Endothelial cell of umbilical vein (primary cell): ENCODE data around the gene QARS1. TPM values are rescaled to one million over a fixed set of nuclear protein-coding genes. Genes with fewer than 3 reads are reported as not detected.

Experiments
- BruUV-seq: library from RNA; stranded (reverse); fragments of 400-500 nt; replicated peaks from 2 replicates; lab custom pipeline; 2021; lab: Mats Ljungman, UMichigan
- CTCF ChIA-PET: fragments of 300-600, 350-600 bp; sonication (Branson Sonifier 250); formaldehyde crosslinking; loops from one replicate; lab custom pipeline; 2021; ENCODE audit warnings: antibody characterized with exemption, inconsistent platforms; lab: Charles Lee
- POLR2A ChIA-PET: fragments of 300-600, 350-600 bp; sonication (Branson Sonifier 250); formaldehyde crosslinking; loops from one replicate; lab custom pipeline; 2021; ENCODE audit warnings: antibody characterized with exemption, inconsistent platforms; lab: Charles Lee
- DNase-seq: peaks from one replicate; pipeline ENCODE4 v3.0.0-alpha.2; 2011; ENCODE audit warnings: low read depth, low spot score
- FAIRE-seq: peaks from 2 replicates; lab custom pipeline; 2011; peaks lifted over from hg19 to GRCh38; lab: Jason Lieb, UNC
- H2AFZ ChIP-seq: 2 replicates; pipeline ENCODE4 v1.6.0; 2012; ENCODE audit warnings: low read depth, low read length, control low read depth, inconsistent platforms
- H3K27ac ChIP-seq: 2 replicates; pipeline ENCODE4 v1.5.1; 2011; ENCODE audit warnings: low read depth, mild to moderate bottlenecking, control low read depth, low read length, moderate library complexity; ENCODE audit not compliant: insufficient read depth
- H3K27me3 ChIP-seq, 2 experiments: 2 replicates each; pipeline versions ENCODE4 v1.6.0 to v1.6.1; 2011; ENCODE audit warnings: low read length in 2 of 2, mixed read lengths in 1 of 2; ENCODE audit not compliant: control insufficient read depth in 2 of 2, insufficient read depth in 2 of 2
- H3K36me3 ChIP-seq, 2 experiments: 2 replicates in 1 of 2; 3 replicates in 1 of 2; pipeline ENCODE4 v1.5.1; 2011; ENCODE audit warnings: low read length in 2 of 2, mild to moderate bottlenecking in 1 of 2, moderate library complexity in 1 of 2; ENCODE audit not compliant: control insufficient read depth in 2 of 2, insufficient read depth in 2 of 2; ENCODE audit errors: extremely low read depth in 1 of 2
- H3K4me1 ChIP-seq: 3 replicates; pipeline ENCODE4 v1.5.1; 2011; ENCODE audit warnings: mild to moderate bottlenecking, low read length; ENCODE audit not compliant: control insufficient read depth, insufficient read depth; ENCODE audit errors: extremely low read depth
- H3K4me2 ChIP-seq: 2 replicates; pipeline ENCODE4 v1.6.1; 2011; ENCODE audit warnings: low read length, control low read depth, mixed read lengths; ENCODE audit not compliant: insufficient read depth
- H3K4me3 ChIP-seq, 3 experiments: fragments of 200-600 bp in 1 of 3; sonication (generic), shearing (Covaris generic) in 1 of 3; replicated peaks in 1 of 3; 2 replicates each; pipeline ENCODE4 v1.5.1; 2011 to 2016; ENCODE audit warnings: control low read depth in 3 of 3, low read length in 3 of 3, mild to moderate bottlenecking in 2 of 3, inconsistent platforms in 1 of 3, low read depth in 1 of 3, moderate library complexity in 1 of 3; ENCODE audit not compliant: insufficient read depth in 1 of 3
- H3K79me2 ChIP-seq: 2 replicates; pipeline ENCODE4 v1.6.0; 2012; ENCODE audit warnings: low read length, inconsistent platforms; ENCODE audit not compliant: control insufficient read depth, insufficient read depth
- H3K9ac ChIP-seq: replicated peaks from 2 replicates; pipeline ENCODE3; 2011; ENCODE audit warnings: low read length, control low read depth; ENCODE audit not compliant: insufficient read depth; ENCODE audit errors: extremely low read depth
- H3K9me1 ChIP-seq: replicated peaks from 3 replicates; pipeline ENCODE4 v1.6.0; 2011; ENCODE audit warnings: mild to moderate bottlenecking, low read length; ENCODE audit not compliant: control insufficient read depth, insufficient read depth; ENCODE audit errors: extremely low read depth
- H3K9me3 ChIP-seq: replicated peaks from 2 replicates; pipeline ENCODE4 v1.5.1; 2012; ENCODE audit warnings: low read length, inconsistent platforms; ENCODE audit not compliant: control insufficient read depth, insufficient read depth
- H4K20me1 ChIP-seq: replicated peaks from 2 replicates; pipeline ENCODE3; 2011; ENCODE audit warnings: mild to moderate bottlenecking, low read length; ENCODE audit not compliant: control insufficient read depth, insufficient read depth; ENCODE audit errors: extremely low read depth
- EZH2 ChIP-seq: IDR thresholded peaks from 2 replicates; pipeline ENCODE4 v1.6.1; 2012; ENCODE audit warnings: borderline replicate concordance, low read depth, mild to moderate bottlenecking, moderate library complexity, low read length, inconsistent platforms; ENCODE audit not compliant: severe bottlenecking
- FOS ChIP-seq: IDR thresholded peaks from 2 replicates; pipeline ENCODE4 v1.6.1; 2011; ENCODE audit warnings: mild to moderate bottlenecking, low read length, moderate library complexity, borderline replicate concordance; ENCODE audit not compliant: insufficient read depth
- GATA2 ChIP-seq: IDR thresholded peaks from 2 replicates; pipeline ENCODE4 v1.7.0; 2011; ENCODE audit warnings: low read depth, mild to moderate bottlenecking, moderate library complexity, mixed read lengths, low read length; ENCODE audit not compliant: insufficient read length, insufficient read depth
- JUN ChIP-seq: IDR thresholded peaks from 2 replicates; pipeline ENCODE4 v1.6.1; 2011; ENCODE audit warnings: borderline replicate concordance, low read depth; ENCODE audit not compliant: insufficient read length, insufficient read depth
- MYC ChIP-seq: IDR thresholded peaks from one replicate; pipeline ENCODE4 v1.6.1; 2011; ENCODE audit warnings: mild to moderate bottlenecking, low read depth, low read length
- POLR2A ChIP-seq: IDR thresholded peaks from 2 replicates; pipeline ENCODE4 v1.6.1; 2012; ENCODE audit warnings: low read depth, mild to moderate bottlenecking, control low read depth, low read length
- POLR2AphosphoS5 ChIP-seq: IDR thresholded peaks from 2 replicates; pipeline ENCODE4 v1.6.1; 2012; ENCODE audit warnings: low read depth, mild to moderate bottlenecking, control low read depth, low read length, moderate library complexity; ENCODE audit not compliant: insufficient read depth
- dilution Hi-C: fragments of 300-500 bp; cut with MboI; formaldehyde crosslinking; loops from one replicate; pipeline ENCODE4 v1.15.0; 2019; ENCODE audit warnings: low sequenced_read_pairs; ENCODE audit not compliant: extremely low pct_ligation_motif_present
- intact Hi-C: fragments of 100-400 bp; cut with micrococcal nuclease; formaldehyde crosslinking; loops from one replicate; pipeline ENCODE4 v1.10.0; 2022
- polyA plus RNA-seq, 4 experiments: library from polyadenylated mRNA; depleted of rRNA in 3 of 4; stranded (reverse) in 3 of 4; unstranded in 1 of 4; fragments of >200 nt; gene quantifications; 2 replicates each; pipeline versions ENCODE4 v1.2.1 to v1.2.3, GENCODE V29; 2011 to 2012; ENCODE audit warnings: missing spikeins in 1 of 4
- total RNA-seq: library from RNA; stranded (reverse); gene quantifications from 2 replicates; pipeline ENCODE4 v1.2.3, GENCODE V29; 2021
- TF ChIP-seq, protein P1 (sequence below): IDR thresholded peaks from 2 replicates; pipeline ENCODE4 v1.6.1; 2011; ENCODE audit not compliant: insufficient read depth, insufficient read length
- TF ChIP-seq, protein P2 (sequence below), 2 donors: IDR thresholded peaks; 1 replicate in 1 of 2; 2 replicates in 1 of 2; pipeline ENCODE4 v1.5.1; 2011; ENCODE audit warnings: low read length in 2 of 2, mild to moderate bottlenecking in 2 of 2, moderate library complexity in 2 of 2, control low read depth in 1 of 2, inconsistent platforms in 1 of 2, low read depth in 1 of 2; ENCODE audit not compliant: insufficient read depth in 1 of 2; ENCODE audit errors: extremely low read depth in 1 of 2

QARS1 gene
- total and polyA plus RNA-seq, 2 donors (not counting 3 experiments of a cell fraction or from before 2014, with no cell fraction given): 285 to 477 TPM

DNA sequence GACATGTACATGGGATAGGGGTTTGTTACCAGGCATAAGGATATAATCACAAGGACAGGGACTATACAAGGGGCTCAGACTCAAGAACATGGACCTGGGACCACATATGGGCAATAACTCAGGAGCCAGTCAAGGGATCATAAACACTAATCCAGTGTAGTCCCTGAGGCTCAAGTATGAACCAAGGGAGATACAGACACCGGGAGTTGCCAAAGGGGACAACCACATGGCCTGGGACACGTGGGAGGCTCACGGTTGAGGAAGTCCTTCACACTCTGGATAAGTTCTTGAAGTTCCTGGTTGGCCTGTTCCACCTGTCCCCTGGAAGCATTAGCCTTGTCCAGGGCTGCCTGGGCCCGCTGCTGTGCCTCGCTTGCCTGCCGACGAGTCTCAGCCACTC, 17.9 kb upstream of the QARS1 start:
- DNase-seq (no peak), FAIRE-seq (no peak)
- TF ChIP-seq POLR2A (no peak), JUN (no peak)
- BruUV-seq: no TSS peak
- dilution Hi-C loops: no loop called here
- H3K4me2 ChIP-seq: no peak overlapping the region
- H3K27me3 ChIP-seq: no peaks in the 10 kb centered on the region
- no peaks in the 10 kb centered on the region for H3K9me1 ChIP-seq
- CTCF ChIA-PET: interaction anchor here (1.1 kb wide), 2 partner anchors 10 to 327 kb away, joined by 3 read pairs; partner anchors contain the start of gene LAMB2
- intact Hi-C loops: no loop called here
- H2AFZ ChIP-seq: no peak overlapping the region
- no peak overlapping the region for H3K4me3 ChIP-seq
- H3K79me2 ChIP-seq: peaks cover 14% of the 10 kb centered on the region
- H3K9ac ChIP-seq: no peak overlapping the region
- no peaks in the 10 kb centered on the region for H4K20me1 ChIP-seq
- POLR2A ChIA-PET: no interaction called here
- H3K36me3 ChIP-seq: peaks cover 7 to 59% of the 10 kb centered on the region in 2 experiments
- peaks cover 12% of the 10 kb centered on the region for H3K4me1 ChIP-seq
- H3K9me3 ChIP-seq: no peaks in the 10 kb centered on the region
- H3K27ac ChIP-seq: no peak overlapping the region

- DNase-seq: no peak
- no peak overlapping the region for H3K9ac ChIP-seq
Observed at GRCh38 chr3:49122022-49122421, 17.5 kb upstream of the QARS1 start.

More at GRCh38 chr3:49122022-49122421, 17.5 kb upstream of the QARS1 start:
- H4K20me1 ChIP-seq: no peaks in the 10 kb centered on the region
- CTCF ChIA-PET: interaction anchor here (1.1 to 2.5 kb wide), 4 partner anchors 10 to 327 kb away, joined by 3 to 19 read pairs (median 7); partner anchors contain the start of genes LAMB2 and QRICH1
- FAIRE-seq: no peak
- dilution Hi-C loops: no loop called here
- no TSS peak for BruUV-seq
- H2AFZ ChIP-seq: no peak overlapping the region
- H3K9me3 ChIP-seq: no peaks in the 10 kb centered on the region
- no peak overlapping the region for H3K4me3 ChIP-seq
- peaks cover 12% of the 10 kb centered on the region for H3K4me1 ChIP-seq
- no peaks in the 10 kb centered on the region for H3K9me1 ChIP-seq
- intact Hi-C loops: no loop called here
- H3K27ac ChIP-seq: no peak overlapping the region
- H3K27me3 ChIP-seq: no peaks in the 10 kb centered on the region
- POLR2A ChIA-PET: interaction anchor here (1.7 kb wide), 1 partner anchor 29 kb away, joined by 7 read pairs; the partner anchor contains the start of gene QRICH1
- TF ChIP-seq POLR2AphosphoS5: no peak
- TF ChIP-seq GATA2: no peak
- no peak for TF ChIP-seq FOS
- TF ChIP-seq POLR2A: no peak
- TF ChIP-seq, protein P1, sequence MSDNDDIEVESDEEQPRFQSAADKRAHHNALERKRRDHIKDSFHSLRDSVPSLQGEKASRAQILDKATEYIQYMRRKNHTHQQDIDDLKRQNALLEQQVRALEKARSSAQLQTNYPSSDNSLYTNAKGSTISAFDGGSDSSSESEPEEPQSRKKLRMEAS: no peak
- TF ChIP-seq JUN: no peak
- TF ChIP-seq MYC: no peak
- TF ChIP-seq, protein P2, sequence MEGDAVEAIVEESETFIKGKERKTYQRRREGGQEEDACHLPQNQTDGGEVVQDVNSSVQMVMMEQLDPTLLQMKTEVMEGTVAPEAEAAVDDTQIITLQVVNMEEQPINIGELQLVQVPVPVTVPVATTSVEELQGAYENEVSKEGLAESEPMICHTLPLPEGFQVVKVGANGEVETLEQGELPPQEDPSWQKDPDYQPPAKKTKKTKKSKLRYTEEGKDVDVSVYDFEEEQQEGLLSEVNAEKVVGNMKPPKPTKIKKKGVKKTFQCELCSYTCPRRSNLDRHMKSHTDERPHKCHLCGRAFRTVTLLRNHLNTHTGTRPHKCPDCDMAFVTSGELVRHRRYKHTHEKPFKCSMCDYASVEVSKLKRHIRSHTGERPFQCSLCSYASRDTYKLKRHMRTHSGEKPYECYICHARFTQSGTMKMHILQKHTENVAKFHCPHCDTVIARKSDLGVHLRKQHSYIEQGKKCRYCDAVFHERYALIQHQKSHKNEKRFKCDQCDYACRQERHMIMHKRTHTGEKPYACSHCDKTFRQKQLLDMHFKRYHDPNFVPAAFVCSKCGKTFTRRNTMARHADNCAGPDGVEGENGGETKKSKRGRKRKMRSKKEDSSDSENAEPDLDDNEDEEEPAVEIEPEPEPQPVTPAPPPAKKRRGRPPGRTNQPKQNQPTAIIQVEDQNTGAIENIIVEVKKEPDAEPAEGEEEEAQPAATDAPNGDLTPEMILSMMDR (IDR thresholded peaks at IDR 0.05; ENCODE audit: extremely low read depth in 1 of 2, insufficient read depth in 1 of 2, low read depth in 1 of 2, low read length in 2 of 2): no peak
- no peak for TF ChIP-seq EZH2
- H3K4me2 ChIP-seq: no peak overlapping the region
- H3K79me2 ChIP-seq: peaks cover 14% of the 10 kb centered on the region
- H3K36me3 ChIP-seq: peaks cover 7 to 63% of the 10 kb centered on the region in 2 experiments
